NCI-H69 (cell line): Measurements from ENCODE around the gene EPB41L2.
A peak's percentile ranks its signal among the peaks of the same experiment; 100 is the strongest.
"Not testable (repeated sequence)": the region's sequence is repeated elsewhere in the genome, so short reads cannot be mapped to it uniquely, and the experiment has no call there.

Source experiments
- DNase-seq: peaks from one replicate; lab custom pipeline; 2025; lab: John Stamatoyannopoulos, UW

Gene EPB41L2

GRCh38 chr6:130838250-130838860 lies 224.7 kb downstream of the EPB41L2 start:
- no peak for DNase-seq

GRCh38 chr6:130837067-130837466 lies 226.0 kb downstream of the EPB41L2 start:
- no peak for DNase-seq

- DNase-seq, result no peak
These were observed 226.9 kb downstream of the EPB41L2 start for GRCh38 chr6:130836055-130836640.

GRCh38 chr6:130834482-130835251 lies 228.4 kb downstream of the EPB41L2 start:
- no peak for DNase-seq

GRCh38 chr6:130833569-130833968 lies 229.5 kb downstream of the EPB41L2 start:
- no peak for DNase-seq

GRCh38 chr6:130831607-130832006 lies 231.4 kb downstream of the EPB41L2 start:
- no peak for DNase-seq

GRCh38 chr6:130829333-130829910 lies 233.6 kb downstream of the EPB41L2 start:
- no peak for DNase-seq

GRCh38 chr6:130827247-130828149 lies 235.5 kb downstream of the EPB41L2 start, which contains the start of gene SMLR1:
TSS of gene SMLR1 (plus strand) at chr6:130827406. CDS start at chr6:130827414, 8 bp downstream.
- no peak for DNase-seq

- no peak for DNase-seq
These were observed 236.4 kb downstream of the EPB41L2 start for GRCh38 chr6:130826442-130827246.

GRCh38 chr6:130825772-130826441 lies 237.1 kb downstream of the EPB41L2 start:
- no peak for DNase-seq

GRCh38 chr6:130824978-130825694 lies 237.9 kb downstream of the EPB41L2 start:
- no peak for DNase-seq

GRCh38 chr6:130822736-130823135 lies 240.3 kb downstream of the EPB41L2 start:
- DNase-seq, result no peak

GRCh38 chr6:130815200-130816071 lies 247.6 kb downstream of the EPB41L2 start:
- no peak for DNase-seq

GRCh38 chr6:130814506-130814905 lies 248.5 kb downstream of the EPB41L2 start:
- no peak for DNase-seq

- DNase-seq, result no peak
These were observed 251.1 kb downstream of the EPB41L2 start for GRCh38 chr6:130811932-130812331.

GRCh38 chr6:130810307-130811030 lies 252.6 kb downstream of the EPB41L2 start:
- DNase-seq, result peak; percentile 6

- DNase-seq, result not testable (repeated sequence)
These were observed 261.7 kb downstream of the EPB41L2 start for GRCh38 chr6:130801368-130801767.

GRCh38 chr6:130797061-130797460 lies 266.0 kb downstream of the EPB41L2 start:
- no peak for DNase-seq
